HFFc6 (cell line): ENCODE measurements around the gene UCHL5. TPM values are rescaled to one million over a fixed set of nuclear protein-coding genes. Genes with fewer than 3 reads are reported as not detected.

Experiments used
- DNase-seq: peaks from one replicate; pipeline ENCODE4 v3.0.0-alpha.2; 2018
- H3K27ac Mint-ChIP-seq: 2 replicates; pipeline ENCODE4 v1.8.0; 2020; ENCODE audit warnings: mild to moderate bottlenecking, mixed read lengths
- H3K27me3 Mint-ChIP-seq: 2 replicates; pipeline ENCODE4 v1.8.0; 2021; ENCODE audit warnings: mild to moderate bottlenecking, moderate library complexity, mixed read lengths; ENCODE audit not compliant: insufficient read depth
- H3K36me3 Mint-ChIP-seq: 2 replicates; pipeline ENCODE4 v1.8.0; 2021; ENCODE audit warnings: low read depth, mixed read lengths
- H3K4me1 Mint-ChIP-seq: 2 replicates; pipeline ENCODE4 v1.8.0; 2020; ENCODE audit warnings: low read depth, mixed read lengths
- H3K4me3 Mint-ChIP-seq: 2 replicates; pipeline ENCODE4 v1.8.0; 2020; ENCODE audit warnings: mild to moderate bottlenecking, moderate library complexity, mixed read lengths
- H3K9me3 Mint-ChIP-seq: 2 replicates; pipeline ENCODE4 v1.8.0; 2020; ENCODE audit warnings: mild to moderate bottlenecking, mixed read lengths
- total RNA-seq, 6 experiments: library from RNA; stranded (reverse); fragmentation: NEBNext Ultra II Directional; extraction: Animal tissue kit (Norgen Biotek cat#: 25700); gene quantifications; 2 replicates in 1 of 6; 3 replicates in 5 of 6; pipeline ENCODE4 v1.2.3, GENCODE V29; 2021
- TF ChIP-seq, protein P1 (sequence below): fragments of 200-600 bp; sonication (generic); IDR thresholded peaks from 2 replicates; pipeline ENCODE4 v1.5.0; 2021; ENCODE audit warnings: antibody characterized with exemption, mild to moderate bottlenecking

The UCHL5 gene
- total RNA-seq, 6 experiments from 2014 or later: 24.1 to 34.1 (median 29.4) TPM

DNA sequence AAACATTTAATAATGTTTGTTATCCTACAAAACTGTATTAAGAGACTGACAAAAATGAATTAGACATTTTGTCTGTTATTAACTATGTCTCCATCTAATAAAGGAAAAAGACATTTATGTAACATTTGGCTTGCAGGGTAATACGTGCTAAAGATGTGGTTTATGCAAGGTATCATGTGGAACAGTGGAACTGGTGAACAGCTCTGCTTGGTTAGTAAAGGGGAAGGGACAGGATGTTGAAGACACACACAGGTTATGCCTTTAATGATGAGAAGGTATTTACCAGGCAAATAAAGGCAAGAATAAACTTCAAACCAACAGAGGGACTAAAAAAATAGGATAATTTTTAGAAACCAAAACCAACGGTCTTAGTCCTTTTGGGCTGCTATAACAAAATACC is 93.1 kb downstream of the UCHL5 start:
- H3K27ac Mint-ChIP-seq: no peak overlapping the region
- DNase-seq: no peak
- TF ChIP-seq, protein P1, sequence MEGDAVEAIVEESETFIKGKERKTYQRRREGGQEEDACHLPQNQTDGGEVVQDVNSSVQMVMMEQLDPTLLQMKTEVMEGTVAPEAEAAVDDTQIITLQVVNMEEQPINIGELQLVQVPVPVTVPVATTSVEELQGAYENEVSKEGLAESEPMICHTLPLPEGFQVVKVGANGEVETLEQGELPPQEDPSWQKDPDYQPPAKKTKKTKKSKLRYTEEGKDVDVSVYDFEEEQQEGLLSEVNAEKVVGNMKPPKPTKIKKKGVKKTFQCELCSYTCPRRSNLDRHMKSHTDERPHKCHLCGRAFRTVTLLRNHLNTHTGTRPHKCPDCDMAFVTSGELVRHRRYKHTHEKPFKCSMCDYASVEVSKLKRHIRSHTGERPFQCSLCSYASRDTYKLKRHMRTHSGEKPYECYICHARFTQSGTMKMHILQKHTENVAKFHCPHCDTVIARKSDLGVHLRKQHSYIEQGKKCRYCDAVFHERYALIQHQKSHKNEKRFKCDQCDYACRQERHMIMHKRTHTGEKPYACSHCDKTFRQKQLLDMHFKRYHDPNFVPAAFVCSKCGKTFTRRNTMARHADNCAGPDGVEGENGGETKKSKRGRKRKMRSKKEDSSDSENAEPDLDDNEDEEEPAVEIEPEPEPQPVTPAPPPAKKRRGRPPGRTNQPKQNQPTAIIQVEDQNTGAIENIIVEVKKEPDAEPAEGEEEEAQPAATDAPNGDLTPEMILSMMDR: no peak
- no peak overlapping the region for H3K4me3 Mint-ChIP-seq
- H3K9me3 Mint-ChIP-seq: no peaks in the 10 kb centered on the region
- H3K4me1 Mint-ChIP-seq: no peaks in the 10 kb centered on the region
- H3K36me3 Mint-ChIP-seq: no peaks in the 10 kb centered on the region
- peaks cover 4% of the 10 kb centered on the region for H3K27me3 Mint-ChIP-seq

DNA sequence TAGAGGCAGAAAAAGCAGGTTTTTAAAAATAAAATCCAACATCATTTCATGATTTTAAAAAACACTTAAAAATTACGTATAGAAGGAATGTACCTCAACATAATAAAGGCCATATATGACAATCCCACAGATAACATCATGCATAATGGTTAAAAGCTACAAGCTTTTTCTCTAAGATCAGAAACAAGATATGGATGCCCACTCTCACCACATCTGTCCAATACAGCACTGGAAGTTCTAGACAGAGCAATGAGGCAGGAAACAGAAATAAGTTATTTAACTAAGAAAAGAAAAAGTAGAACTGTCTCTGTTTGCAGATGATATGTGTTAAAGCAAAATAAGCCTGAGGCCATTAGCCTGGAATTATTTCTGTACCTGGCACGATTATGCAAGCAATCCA is 96.3 kb downstream of the UCHL5 start:
- TF ChIP-seq, protein P1: no peak
- H3K27ac Mint-ChIP-seq: no peak overlapping the region
- H3K4me1 Mint-ChIP-seq: no peaks in the 10 kb centered on the region
- no peaks in the 10 kb centered on the region for H3K9me3 Mint-ChIP-seq
- H3K27me3 Mint-ChIP-seq: peaks cover 4% of the 10 kb centered on the region
- DNase-seq: no peak
- no peak overlapping the region for H3K4me3 Mint-ChIP-seq
- H3K36me3 Mint-ChIP-seq: no peaks in the 10 kb centered on the region

Other genes starting within 250 kb of the UCHL5 start
- 10 to 100 TPM; 59.7 to 79.0 (median 61.8) TPM for gene RO60, start 252 bp upstream of the UCHL5 start, total RNA-seq
- 10 to 100 TPM; 32.8 to 39.1 (median 34.7) TPM for gene GLRX2, start 46.1 kb upstream of the UCHL5 start, total RNA-seq
- gene CDC73, start 62.7 kb upstream of the UCHL5 start, total RNA-seq: 10 to 100 TPM; 62.8 to 71.6 (median 65.2) TPM
- gene B3GALT2, start 127.3 kb upstream of the UCHL5 start, total RNA-seq: under 1 TPM; 0.37 to 0.95 (median 0.62) TPM